Spleen (tissue), 7 donors: ENCODE results near the gene CACNA1C.

Source experiments
- CTCF ChIP-seq, 11 experiments: fragments of 200-600 bp in 7 of 11; fragments of 450-650 bp in 4 of 11; sonication (generic) in 4 of 11; IDR thresholded peaks in 8 of 11; conservative IDR thresholded peaks in 3 of 11; 1 replicate in 7 of 11; 2 replicates in 4 of 11; pipeline versions ENCODE4 v1.4.0 to v1.8.0; 2016 to 2021; ENCODE audit warnings: antibody characterized with exemption in 11 of 11, inconsistent platforms in 4 of 11, mild to moderate bottlenecking in 1 of 11
- POLR2A ChIP-seq, 3 donors: fragments of 450-650 bp; IDR thresholded peaks; one replicate each; pipeline ENCODE4 v1.5.1; 2017; ENCODE audit warnings: antibody characterized with exemption in 3 of 3, mild to moderate bottlenecking in 1 of 3
- donor health status: DM: no; HTN: no; CAD: no; lungs with moderate emphysema.
- donor health status: DM: no; HTN: no; CAD: no.
- donor health status: DM: no; HTN: no; CAD: no.

DNA sequence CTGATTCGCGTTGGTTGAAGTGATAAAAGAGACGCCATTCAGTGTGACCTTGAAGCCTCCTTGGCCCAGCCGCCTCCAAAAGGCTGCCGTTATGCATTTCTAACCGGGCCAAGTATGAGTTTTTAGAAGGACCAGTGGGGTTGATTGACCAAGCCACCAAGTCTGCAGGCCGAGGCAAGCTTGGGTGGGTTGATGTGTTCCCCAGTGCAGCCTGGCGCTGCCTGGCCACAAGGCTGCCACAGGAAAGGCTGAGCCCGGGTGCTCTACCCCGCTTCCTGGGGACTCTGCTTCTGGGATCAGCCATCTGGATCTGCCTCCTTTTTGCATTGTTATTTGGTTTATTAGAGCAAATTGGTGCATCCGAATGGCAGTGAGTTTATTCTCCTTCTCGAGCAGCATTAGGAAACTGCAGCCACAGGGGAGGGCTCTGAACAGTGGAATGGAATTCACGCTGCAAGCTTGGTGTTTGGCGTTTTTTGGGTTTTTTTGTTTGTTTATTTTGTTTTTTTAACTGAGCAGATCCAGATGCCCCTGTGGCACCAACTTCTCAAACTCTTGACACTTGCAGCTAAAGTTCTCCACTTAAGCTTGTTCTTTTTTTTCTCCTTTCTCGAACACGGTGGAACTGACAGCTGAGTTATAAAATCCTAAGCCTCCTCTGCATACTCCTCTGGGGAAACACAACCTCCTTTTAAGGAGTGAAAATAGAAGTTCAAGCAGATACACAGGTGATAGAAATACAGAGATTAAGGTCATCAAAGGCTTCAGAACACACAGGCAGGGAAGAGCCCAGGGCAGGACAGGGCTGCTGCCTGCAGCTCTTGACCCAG is 596.6 kb downstream of the CACNA1C start:
- TF ChIP-seq CTCF (IDR thresholded peaks at IDR 0.05 in 8 of 11, conservative IDR thresholded peaks at IDR 0.05 in 3 of 11) (no peak), POLR2A (IDR thresholded peaks at IDR 0.05) (no peak)
